Hepatocyte (in vitro differentiated cells): ENCODE measurements around the gene SLC2A8. TPM values are rescaled to one million over a fixed set of nuclear protein-coding genes. Genes with fewer than 3 reads are reported as not detected.

Experiments
- DNase-seq: peaks from one replicate; pipeline ENCODE4 v3.0.0-alpha.2; 2016; ENCODE audit warnings: low spot score
- H2AFZ ChIP-seq: fragments of 200-600 bp; sonication (generic); 2 replicates; pipeline ENCODE4 v1.6.0; 2016; ENCODE audit warnings: antibody characterized with exemption, mild to moderate bottlenecking
- H3K27ac ChIP-seq: fragments of 200-600 bp; sonication (generic); 2 replicates; pipeline ENCODE4 v1.5.1; 2016; ENCODE audit warnings: mild to moderate bottlenecking
- H3K27me3 ChIP-seq: fragments of 200-600 bp; sonication (generic); 2 replicates; pipeline ENCODE4 v1.6.1; 2016
- H3K36me3 ChIP-seq: fragments of 200-600 bp; sonication (generic); replicated peaks from 2 replicates; pipeline ENCODE4 v1.5.1; 2016; ENCODE audit warnings: low read depth; ENCODE audit not compliant: insufficient read depth
- H3K4me1 ChIP-seq: fragments of 200-600 bp; sonication (generic); 2 replicates; pipeline ENCODE4 v1.5.1; 2016; ENCODE audit warnings: mild to moderate bottlenecking, moderate library complexity; ENCODE audit not compliant: insufficient read depth
- H3K4me2 ChIP-seq: fragments of 200-600 bp; sonication (generic); 2 replicates; pipeline ENCODE4 v1.6.0; 2016
- H3K4me3 ChIP-seq: fragments of 200-600 bp; sonication (generic); 2 replicates; pipeline ENCODE4 v1.5.1; 2016; ENCODE audit warnings: mild to moderate bottlenecking
- H3K79me2 ChIP-seq: fragments of 200-600 bp; sonication (generic); 2 replicates; pipeline ENCODE4 v1.6.0; 2017; ENCODE audit warnings: mild to moderate bottlenecking
- H3K9me2 ChIP-seq: fragments of 200-600 bp; sonication (generic); replicated peaks from 2 replicates; pipeline ENCODE4 v1.6.0; 2017; ENCODE audit warnings: mild to moderate bottlenecking; ENCODE audit not compliant: insufficient read depth
- H3K9me3 ChIP-seq: fragments of 200-600 bp; sonication (generic); 2 replicates; pipeline ENCODE4 v1.5.1; 2016; ENCODE audit warnings: low read depth, mild to moderate bottlenecking
- H4K20me1 ChIP-seq: fragments of 200-600 bp; sonication (generic); 2 replicates; pipeline ENCODE4 v1.6.0; 2016; ENCODE audit warnings: mild to moderate bottlenecking; ENCODE audit not compliant: insufficient read depth, poor library complexity, severe bottlenecking
- EZH2 ChIP-seq: fragments of 200-600 bp; sonication (generic); IDR thresholded peaks from 2 replicates; pipeline ENCODE4 v1.6.1; 2016; ENCODE audit warnings: antibody characterized with exemption, mild to moderate bottlenecking, borderline replicate concordance
- EZH2phosphoT487 ChIP-seq: fragments of 200-600 bp; sonication (generic); IDR thresholded peaks from one replicate; pipeline ENCODE4 v1.6.1; 2018; ENCODE audit warnings: antibody characterized with exemption, mild to moderate bottlenecking, low read depth, moderate library complexity; ENCODE audit not compliant: unreplicated experiment, severe bottlenecking
- WGBS: methylation state at CpG from one replicate; pipeline ENCODE4 v1.1.6; 2016; ENCODE audit warnings: low lambda C conversion rate; ENCODE audit errors: missing lambda C conversion rate; 5-methylcytosine and 5-hydroxymethylcytosine counted together
- polyA plus RNA-seq: library from polyadenylated mRNA; unstranded; fragments of >200 nt; fragmentation: Nextera tagmentation; extraction: Ambion mirVana; gene quantifications from 2 replicates; pipeline ENCODE4 v1.2.1, GENCODE V29; 2016
- total RNA-seq: library from RNA; depleted of rRNA; stranded (reverse); fragments of >200 nt; gene quantifications from 2 replicates; pipeline ENCODE4 v1.2.3, GENCODE V29; 2014
- TF ChIP-seq, protein P1 (sequence below): fragments of 200-600 bp; sonication (generic); IDR thresholded peaks from 2 replicates; pipeline ENCODE4 v1.5.1; 2016; ENCODE audit warnings: antibody characterized with exemption, mild to moderate bottlenecking; ENCODE audit not compliant: poor library complexity

The SLC2A8 gene
- total and polyA plus RNA-seq, 2 experiments from 2014 or later: 91.7 to 145 TPM

DNA sequence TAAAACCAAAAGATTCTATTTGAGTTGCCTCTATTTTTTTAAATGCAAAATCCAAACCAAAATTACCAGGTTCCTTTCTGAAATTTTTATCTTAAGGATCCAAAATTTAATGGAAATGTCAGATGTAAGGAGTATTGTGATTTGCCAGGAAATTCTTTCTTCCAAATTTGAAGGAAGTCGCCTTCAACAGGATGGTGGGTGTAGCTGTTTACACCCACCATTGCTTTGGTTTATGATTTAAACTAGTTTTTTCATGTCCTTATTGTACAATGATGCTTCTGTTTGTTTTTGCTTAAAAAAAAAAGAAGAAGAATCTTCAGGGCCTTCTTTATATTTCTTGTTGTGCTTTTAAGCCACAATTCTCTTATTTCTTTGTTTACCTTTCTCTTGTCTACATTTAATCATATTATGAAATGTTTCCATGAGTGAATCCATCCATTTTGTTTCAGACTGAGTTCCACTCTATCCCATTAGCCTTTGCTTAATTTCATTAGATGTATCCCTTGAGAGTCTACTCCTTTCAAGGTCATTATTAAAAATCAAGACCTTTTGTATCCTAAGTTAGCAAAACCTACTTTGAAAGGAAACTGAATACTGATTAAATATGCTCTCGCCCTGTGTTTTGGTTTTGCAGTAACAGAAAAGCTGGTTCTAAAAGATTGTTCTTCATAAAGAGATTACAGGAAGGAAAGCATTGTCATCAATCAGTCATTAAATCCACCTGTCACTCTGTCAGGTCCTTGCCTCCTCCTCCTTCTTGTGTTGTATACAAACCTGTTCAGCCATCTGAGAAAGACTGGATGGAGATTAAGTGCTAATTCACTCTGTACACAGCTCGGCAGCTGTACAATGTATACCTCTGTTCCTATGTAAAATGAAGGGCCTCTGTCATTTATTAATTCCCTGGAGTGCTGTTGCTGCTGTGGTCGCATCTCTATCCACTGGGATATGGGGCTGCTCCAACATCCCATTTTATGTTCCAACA is 45.5 kb upstream of the SLC2A8 start:
- no peaks in the 10 kb centered on the region for H3K79me2 ChIP-seq
- H3K36me3 ChIP-seq: no peaks in the 10 kb centered on the region
- 82% methylated on average over 4 of the region's 4 CpGs for WGBS
- no peak overlapping the region for H3K27ac ChIP-seq
- no peak overlapping the region for H2AFZ ChIP-seq
- no peaks in the 10 kb centered on the region for H3K4me1 ChIP-seq
- H3K4me2 ChIP-seq: no peak overlapping the region
- no peak overlapping the region for H3K4me3 ChIP-seq
- DNase-seq: no peak
- TF ChIP-seq EZH2: no peak
- no peak for TF ChIP-seq EZH2phosphoT487
- TF ChIP-seq, protein P1, sequence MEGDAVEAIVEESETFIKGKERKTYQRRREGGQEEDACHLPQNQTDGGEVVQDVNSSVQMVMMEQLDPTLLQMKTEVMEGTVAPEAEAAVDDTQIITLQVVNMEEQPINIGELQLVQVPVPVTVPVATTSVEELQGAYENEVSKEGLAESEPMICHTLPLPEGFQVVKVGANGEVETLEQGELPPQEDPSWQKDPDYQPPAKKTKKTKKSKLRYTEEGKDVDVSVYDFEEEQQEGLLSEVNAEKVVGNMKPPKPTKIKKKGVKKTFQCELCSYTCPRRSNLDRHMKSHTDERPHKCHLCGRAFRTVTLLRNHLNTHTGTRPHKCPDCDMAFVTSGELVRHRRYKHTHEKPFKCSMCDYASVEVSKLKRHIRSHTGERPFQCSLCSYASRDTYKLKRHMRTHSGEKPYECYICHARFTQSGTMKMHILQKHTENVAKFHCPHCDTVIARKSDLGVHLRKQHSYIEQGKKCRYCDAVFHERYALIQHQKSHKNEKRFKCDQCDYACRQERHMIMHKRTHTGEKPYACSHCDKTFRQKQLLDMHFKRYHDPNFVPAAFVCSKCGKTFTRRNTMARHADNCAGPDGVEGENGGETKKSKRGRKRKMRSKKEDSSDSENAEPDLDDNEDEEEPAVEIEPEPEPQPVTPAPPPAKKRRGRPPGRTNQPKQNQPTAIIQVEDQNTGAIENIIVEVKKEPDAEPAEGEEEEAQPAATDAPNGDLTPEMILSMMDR: no peak
- H3K27me3 ChIP-seq: no peaks in the 10 kb centered on the region
- no peaks in the 10 kb centered on the region for H3K9me2 ChIP-seq
- H3K9me3 ChIP-seq: no peaks in the 10 kb centered on the region
- H4K20me1 ChIP-seq: no peaks in the 10 kb centered on the region

DNA sequence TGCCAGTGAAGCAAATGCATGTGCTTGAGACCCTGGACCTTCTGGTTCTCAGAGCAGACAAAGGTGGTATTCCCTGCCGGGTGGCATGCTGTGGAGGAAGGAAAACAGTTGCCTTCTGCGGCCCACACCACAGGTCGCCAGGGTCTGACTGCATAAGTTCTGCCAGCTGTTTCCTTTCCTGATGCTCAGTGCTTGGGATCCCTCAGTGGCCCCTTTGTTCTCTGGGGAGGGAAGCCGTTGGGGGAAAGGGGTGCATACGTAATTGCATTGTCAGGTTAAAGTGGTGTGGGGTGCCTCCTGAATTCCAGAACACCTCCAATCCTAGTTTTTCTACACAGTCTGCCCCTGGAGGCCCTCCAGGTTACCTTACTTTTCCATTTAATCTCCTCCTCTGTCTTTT is 43.1 kb upstream of the SLC2A8 start:
- Histone ChIP-seq H3K4me2 (no peak overlapping the region), H4K20me1 (no peaks in the 10 kb centered on the region), H3K4me1 (no peaks in the 10 kb centered on the region), H3K27ac (no peak overlapping the region), H2AFZ (no peak overlapping the region), H3K36me3 (no peaks in the 10 kb centered on the region), H3K79me2 (no peaks in the 10 kb centered on the region), H3K4me3 (no peak overlapping the region), H3K27me3 (no peaks in the 10 kb centered on the region), H3K9me2 (no peaks in the 10 kb centered on the region), H3K9me3 (no peaks in the 10 kb centered on the region)
- 69% methylated on average over 5 of the region's 5 CpGs for WGBS
- TF ChIP-seq EZH2 (no peak), EZH2phosphoT487 (no peak)
- TF ChIP-seq, protein P1: no peak
- DNase-seq: no peak

DNA sequence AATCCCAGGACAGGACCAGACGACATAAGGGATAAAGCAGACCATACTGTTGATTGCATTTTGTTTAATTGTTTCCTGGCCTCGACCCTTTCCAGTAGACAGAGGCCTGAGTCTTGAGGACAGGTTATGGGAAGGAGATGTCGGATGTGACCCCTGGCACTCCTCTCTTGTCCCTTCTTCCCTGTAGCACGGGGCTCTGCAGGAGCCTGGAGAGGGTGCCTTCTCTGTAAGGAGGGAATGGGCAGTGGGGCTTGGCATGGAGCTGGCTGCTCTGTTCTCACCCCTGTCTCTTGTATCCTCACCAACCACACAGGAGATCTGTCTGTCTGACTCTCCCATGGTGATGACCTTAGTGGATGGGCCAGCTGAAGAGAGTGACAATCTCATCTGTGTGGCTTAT is 40.1 kb upstream of the SLC2A8 start:
- no peak for TF ChIP-seq EZH2phosphoT487
- TF ChIP-seq, protein P1: no peak
- TF ChIP-seq EZH2: no peak
- Histone ChIP-seq H3K27me3 (no peaks in the 10 kb centered on the region), H3K4me2 (no peak overlapping the region), H3K36me3 (no peaks in the 10 kb centered on the region), H3K9me3 (no peaks in the 10 kb centered on the region), H3K9me2 (no peaks in the 10 kb centered on the region), H3K79me2 (no peaks in the 10 kb centered on the region), H3K27ac (no peak overlapping the region), H4K20me1 (no peaks in the 10 kb centered on the region), H2AFZ (no peak overlapping the region), H3K4me1 (no peaks in the 10 kb centered on the region), H3K4me3 (no peak overlapping the region)
- WGBS: 90% methylated on average over 4 of the region's 4 CpGs
- DNase-seq: no peak
